ENCODE results near the gene PRTN3. TPM values are rescaled to one million over a fixed set of nuclear protein-coding genes. Genes with fewer than 3 reads are reported as not detected.

The PRTN3 gene
- total RNA-seq, 1 experiment from 2014 or later, result not detected

DNA sequence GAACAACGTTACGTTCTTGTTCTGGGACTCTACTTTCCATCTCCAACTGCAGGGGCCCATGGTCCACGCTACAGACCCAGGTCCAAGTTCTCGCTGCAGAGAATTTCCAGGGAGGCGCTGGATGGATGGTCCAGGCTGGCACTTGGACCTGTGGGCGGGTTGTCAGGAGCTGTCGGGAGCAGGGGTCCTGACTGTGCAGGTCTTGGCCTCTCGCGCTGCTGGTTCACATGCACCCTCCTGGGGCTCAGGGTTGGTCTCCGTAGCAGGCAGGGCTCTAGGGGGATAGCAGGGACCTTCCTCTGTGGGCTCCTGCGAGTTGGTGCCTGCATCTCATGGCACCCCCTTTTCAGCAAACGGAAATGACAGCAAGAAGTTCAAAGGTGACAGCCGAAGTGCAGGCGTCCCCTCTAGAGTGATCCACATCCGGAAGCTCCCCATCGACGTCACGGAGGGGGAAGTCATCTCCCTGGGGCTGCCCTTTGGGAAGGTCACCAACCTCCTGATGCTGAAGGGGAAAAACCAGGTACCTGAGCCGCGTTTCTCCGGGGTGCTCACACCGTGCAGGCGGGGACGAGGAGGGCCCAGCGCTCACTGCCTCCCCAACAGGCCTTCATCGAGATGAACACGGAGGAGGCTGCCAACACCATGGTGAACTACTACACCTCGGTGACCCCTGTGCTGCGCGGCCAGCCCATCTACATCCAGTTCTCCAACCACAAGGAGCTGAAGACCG, 36.9 kb upstream of the PRTN3 start:
- TF ChIP-seq, protein P1, sequence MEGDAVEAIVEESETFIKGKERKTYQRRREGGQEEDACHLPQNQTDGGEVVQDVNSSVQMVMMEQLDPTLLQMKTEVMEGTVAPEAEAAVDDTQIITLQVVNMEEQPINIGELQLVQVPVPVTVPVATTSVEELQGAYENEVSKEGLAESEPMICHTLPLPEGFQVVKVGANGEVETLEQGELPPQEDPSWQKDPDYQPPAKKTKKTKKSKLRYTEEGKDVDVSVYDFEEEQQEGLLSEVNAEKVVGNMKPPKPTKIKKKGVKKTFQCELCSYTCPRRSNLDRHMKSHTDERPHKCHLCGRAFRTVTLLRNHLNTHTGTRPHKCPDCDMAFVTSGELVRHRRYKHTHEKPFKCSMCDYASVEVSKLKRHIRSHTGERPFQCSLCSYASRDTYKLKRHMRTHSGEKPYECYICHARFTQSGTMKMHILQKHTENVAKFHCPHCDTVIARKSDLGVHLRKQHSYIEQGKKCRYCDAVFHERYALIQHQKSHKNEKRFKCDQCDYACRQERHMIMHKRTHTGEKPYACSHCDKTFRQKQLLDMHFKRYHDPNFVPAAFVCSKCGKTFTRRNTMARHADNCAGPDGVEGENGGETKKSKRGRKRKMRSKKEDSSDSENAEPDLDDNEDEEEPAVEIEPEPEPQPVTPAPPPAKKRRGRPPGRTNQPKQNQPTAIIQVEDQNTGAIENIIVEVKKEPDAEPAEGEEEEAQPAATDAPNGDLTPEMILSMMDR (IDR thresholded peaks at IDR 0.05; ENCODE audit: unreplicated experiment), result no peak
- peaks cover 78% of the 10 kb centered on the region for H3K36me3 Mint-ChIP-seq (ENCODE audit: insufficient read depth, unreplicated experiment)
- H3K27me3 Mint-ChIP-seq (ENCODE audit: insufficient read depth, unreplicated experiment), result no peaks in the 10 kb centered on the region
- DNase-seq (ENCODE audit: unreplicated experiment), result no peak
- no peak overlapping the region for H3K4me3 Mint-ChIP-seq (ENCODE audit: unreplicated experiment)
- no TSS peak for BruUV-seq (replicated peaks)
- ChIA-PET CTCF (interaction anchor here (0.6 kb wide), 1 partner anchor 34 kb away, joined by 3 read pairs; no protein-coding TSS in a partner anchor), POLR2A (interaction anchor here (0.7 kb wide), 1 partner anchor 142 kb away, joined by 3 read pairs; no protein-coding TSS in a partner anchor)
- intact Hi-C loops (cut with micrococcal nuclease), result no loop called here
- no peak overlapping the region for H3K27ac Mint-ChIP-seq (ENCODE audit: low read depth, unreplicated experiment)
- H3K9me3 Mint-ChIP-seq (ENCODE audit: unreplicated experiment), result no peaks in the 10 kb centered on the region
- H3K4me1 Mint-ChIP-seq (ENCODE audit: insufficient read depth, unreplicated experiment), result peaks cover 33% of the 10 kb centered on the region

DNA sequence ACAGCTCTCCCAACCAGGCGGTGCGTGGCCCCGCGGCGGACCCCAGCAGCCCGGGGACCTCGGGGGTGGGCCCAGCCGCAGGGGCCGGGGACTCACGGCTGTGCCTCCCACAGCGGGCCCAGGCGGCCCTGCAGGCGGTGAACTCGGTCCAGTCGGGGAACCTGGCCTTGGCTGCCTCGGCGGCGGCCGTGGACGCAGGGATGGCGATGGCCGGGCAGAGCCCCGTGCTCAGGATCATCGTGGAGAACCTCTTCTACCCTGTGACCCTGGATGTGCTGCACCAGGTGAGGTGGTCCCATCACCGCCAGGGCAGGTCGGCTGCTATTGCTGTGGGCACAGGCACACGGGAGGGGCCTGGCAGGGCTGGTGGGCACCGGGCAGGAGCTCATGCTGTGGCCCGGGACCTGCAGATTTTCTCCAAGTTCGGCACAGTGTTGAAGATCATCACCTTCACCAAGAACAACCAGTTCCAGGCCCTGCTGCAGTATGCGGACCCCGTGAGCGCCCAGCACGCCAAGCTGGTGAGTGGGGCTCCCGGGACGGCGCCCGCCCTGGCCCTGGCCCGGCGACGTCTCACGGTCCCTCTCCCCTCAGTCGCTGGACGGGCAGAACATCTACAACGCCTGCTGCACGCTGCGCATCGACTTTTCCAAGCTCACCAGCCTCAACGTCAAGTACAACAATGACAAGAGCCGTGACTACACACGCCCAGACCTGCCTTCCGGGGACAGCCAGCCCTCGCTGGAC, 36.2 kb upstream of the PRTN3 start:
- H3K9me3 Mint-ChIP-seq (ENCODE audit: unreplicated experiment), result no peaks in the 10 kb centered on the region
- intact Hi-C loops (cut with micrococcal nuclease), result no loop called here
- ChIA-PET CTCF (interaction anchor here (0.6 kb wide), 1 partner anchor 35 kb away, joined by 3 read pairs; no protein-coding TSS in a partner anchor), POLR2A (interaction anchor here (0.6 kb wide), 1 partner anchor 20 kb away, joined by 3 read pairs; no protein-coding TSS in a partner anchor)
- no peaks in the 10 kb centered on the region for H3K27me3 Mint-ChIP-seq (ENCODE audit: insufficient read depth, unreplicated experiment)
- BruUV-seq (replicated peaks), result TSS peak; percentile 2
- H3K27ac Mint-ChIP-seq (ENCODE audit: low read depth, unreplicated experiment), result no peak overlapping the region
- H3K4me3 Mint-ChIP-seq (ENCODE audit: unreplicated experiment), result no peak overlapping the region
- DNase-seq (ENCODE audit: unreplicated experiment), result no peak
- peaks cover 77% of the 10 kb centered on the region for H3K36me3 Mint-ChIP-seq (ENCODE audit: insufficient read depth, unreplicated experiment)
- H3K4me1 Mint-ChIP-seq (ENCODE audit: insufficient read depth, unreplicated experiment), result peaks cover 26% of the 10 kb centered on the region
- TF ChIP-seq, protein P1 (IDR thresholded peaks at IDR 0.05; ENCODE audit: unreplicated experiment), result no peak

DNA sequence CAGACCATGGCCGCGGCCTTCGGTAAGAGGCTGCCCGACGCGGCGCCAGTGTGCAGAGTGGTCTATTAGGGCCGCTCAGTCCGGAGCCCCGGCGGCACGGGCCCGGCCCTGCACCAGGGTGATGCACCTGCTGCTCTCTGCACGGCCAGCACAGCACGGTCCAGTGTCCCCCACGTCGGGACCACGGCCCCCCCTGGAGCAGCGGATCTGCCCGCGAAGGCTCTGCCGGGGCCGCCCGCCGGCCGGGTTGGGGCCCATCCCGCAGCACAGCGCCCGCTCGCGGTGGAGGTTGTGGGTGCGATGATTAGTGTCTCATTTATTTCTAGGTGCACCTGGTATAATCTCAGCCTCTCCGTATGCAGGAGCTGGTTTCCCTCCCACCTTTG, 35.6 kb upstream of the PRTN3 start:
- ChIA-PET CTCF (no interaction called here), POLR2A (interaction anchor here (0.6 kb wide), 1 partner anchor 20 kb away, joined by 3 read pairs; no protein-coding TSS in a partner anchor)
- H3K4me1 Mint-ChIP-seq (ENCODE audit: insufficient read depth, unreplicated experiment), result peaks cover 22% of the 10 kb centered on the region
- no peaks in the 10 kb centered on the region for H3K27me3 Mint-ChIP-seq (ENCODE audit: insufficient read depth, unreplicated experiment)
- TF ChIP-seq, protein P1 (IDR thresholded peaks at IDR 0.05; ENCODE audit: unreplicated experiment), result no peak
- no peaks in the 10 kb centered on the region for H3K9me3 Mint-ChIP-seq (ENCODE audit: unreplicated experiment)
- H3K4me3 Mint-ChIP-seq (ENCODE audit: unreplicated experiment), result no peak overlapping the region
- no peak for DNase-seq (ENCODE audit: unreplicated experiment)
- no peak overlapping the region for H3K27ac Mint-ChIP-seq (ENCODE audit: low read depth, unreplicated experiment)
- H3K36me3 Mint-ChIP-seq (ENCODE audit: insufficient read depth, unreplicated experiment), result peaks cover 77% of the 10 kb centered on the region
- intact Hi-C loops (cut with micrococcal nuclease), result no loop called here
- BruUV-seq (replicated peaks), result no TSS peak
